DMS153 treated with DMSO at 0.1 percent for 48 hours (cell line): ENCODE results near the gene GAPT.
"Not testable (repeated sequence)": the region's sequence is repeated elsewhere in the genome, so short reads cannot be mapped to it uniquely, and the experiment has no call there.

Experiments used
- DNase-seq: peaks from one replicate; lab custom pipeline; 2025; ENCODE audit not compliant: unreplicated experiment; lab: John Stamatoyannopoulos, UW

The GAPT gene

GRCh38 chr5:58503390-58504046, 12.3 kb downstream of the GAPT start:
- no peak for DNase-seq

DNA sequence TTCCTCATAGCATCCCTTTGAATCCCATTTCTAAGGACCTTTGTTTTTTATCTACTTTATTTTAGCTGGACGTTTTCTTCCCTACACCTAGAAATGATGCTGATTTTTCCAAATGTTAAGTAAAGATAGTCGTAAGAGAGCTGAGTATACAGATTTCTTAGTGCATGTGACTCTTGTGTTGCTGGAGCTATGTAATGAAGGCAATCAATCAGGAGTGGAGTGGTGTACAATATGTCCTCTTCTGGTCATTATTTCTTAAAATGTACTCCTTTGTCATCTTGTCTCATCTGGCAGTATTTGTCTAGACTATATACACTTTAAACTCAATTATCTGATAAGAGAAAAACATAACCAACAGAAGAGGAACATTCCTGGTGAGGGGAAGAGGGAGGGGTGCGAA, 13.5 kb downstream of the GAPT start:
- DNase-seq: no peak

- no peak for DNase-seq
These were observed 14.3 kb downstream of the GAPT start for GRCh38 chr5:58505502-58505901.

- no peak for DNase-seq
These were observed 14.9 kb downstream of the GAPT start for GRCh38 chr5:58505971-58506640.

DNA sequence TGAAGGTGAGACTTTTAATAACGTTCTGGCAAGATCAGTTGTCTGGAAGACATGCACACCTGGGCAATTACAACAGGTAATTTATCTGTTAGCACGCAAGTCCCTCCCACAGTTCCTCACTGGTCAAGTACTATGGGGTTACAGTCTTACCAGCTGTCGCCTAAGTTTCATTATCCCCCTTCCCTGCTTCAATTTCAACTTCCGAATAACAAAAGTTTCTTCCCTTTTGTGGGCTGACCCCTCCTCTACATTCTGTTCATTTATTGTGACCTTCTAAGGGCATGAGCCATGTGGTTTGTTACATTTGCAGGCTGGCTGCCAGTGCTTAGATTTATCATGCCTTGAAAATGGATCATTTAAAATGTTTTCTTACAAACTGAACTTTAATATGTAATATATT, 16.5 kb downstream of the GAPT start:
- DNase-seq: no peak

DNA sequence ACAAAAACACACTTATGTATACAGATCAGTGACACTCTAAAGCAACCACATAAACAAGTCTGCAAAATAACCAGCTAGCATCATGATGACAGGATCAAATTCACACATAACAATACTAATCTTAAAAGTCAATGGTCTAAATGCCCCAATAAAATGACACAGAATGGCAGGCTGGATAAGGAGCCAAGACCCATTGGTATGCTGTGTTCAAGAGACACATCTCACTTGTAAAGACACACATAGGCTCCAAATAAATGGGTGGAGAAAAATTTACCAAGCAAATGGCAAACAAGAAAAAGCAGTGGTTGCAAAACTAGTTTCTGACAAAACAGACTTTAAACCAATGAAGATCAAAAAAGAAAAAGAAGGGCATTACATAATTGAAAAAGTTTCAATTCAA, 26.0 kb downstream of the GAPT start:
- DNase-seq: no peak

GRCh38 chr5:58523956-58524355, 32.7 kb downstream of the GAPT start:
- DNase-seq: no peak

- DNase-seq: no peak
These were observed 33.3 kb downstream of the GAPT start for GRCh38 chr5:58524571-58524970.

DNA sequence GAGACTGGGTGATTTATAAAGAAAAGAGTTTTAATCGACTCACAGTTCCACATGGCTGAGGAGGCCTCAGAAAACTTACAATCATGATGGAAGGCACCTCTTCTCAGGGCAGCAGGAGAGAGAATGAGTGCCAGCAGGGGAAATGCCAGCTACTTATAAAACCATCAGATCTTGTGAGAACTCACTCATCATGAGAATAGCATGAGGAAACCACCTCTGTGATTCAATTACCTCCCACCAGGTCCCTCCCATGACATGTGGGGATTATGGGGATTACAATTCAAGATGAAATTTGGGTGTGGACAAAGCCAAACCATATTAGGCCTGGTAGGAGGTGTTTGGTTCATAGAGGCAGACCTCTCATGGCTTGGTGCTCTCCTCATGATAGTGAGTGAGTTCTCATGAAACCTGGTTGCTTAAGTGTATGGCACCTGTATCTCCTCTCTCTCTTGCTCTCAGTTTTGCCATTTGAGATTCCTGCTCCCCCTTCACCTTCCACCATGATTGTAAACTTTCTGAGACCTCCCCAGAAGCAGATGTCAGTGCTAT, 39.8 kb downstream of the GAPT start:
- no peak for DNase-seq

GRCh38 chr5:58541935-58542334, 50.7 kb downstream of the GAPT start:
- not testable (repeated sequence) for DNase-seq

- no peak for DNase-seq
These were observed 51.5 kb downstream of the GAPT start for GRCh38 chr5:58542709-58543108.

DNA sequence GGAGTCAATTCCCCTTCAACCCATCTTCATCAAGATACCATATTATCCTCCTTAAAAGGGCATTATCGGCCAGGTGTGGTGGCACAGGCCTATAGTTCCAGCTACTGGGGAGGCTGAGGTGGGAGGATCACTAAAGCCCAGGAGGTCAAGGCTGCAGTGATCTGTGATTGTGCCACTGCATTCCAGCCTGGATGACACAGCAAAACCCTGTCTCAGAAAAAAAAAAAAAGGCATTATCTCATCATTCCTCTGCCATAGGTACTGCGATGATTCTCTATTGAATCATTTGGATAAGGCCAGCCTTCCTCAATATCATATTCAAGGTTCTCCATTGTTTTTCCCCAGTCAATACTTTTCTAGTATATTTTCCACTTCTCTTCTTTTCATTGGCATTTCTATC, 52.5 kb downstream of the GAPT start:
- DNase-seq: no peak

GRCh38 chr5:58544195-58544594, 53.0 kb downstream of the GAPT start:
- no peak for DNase-seq

DNA sequence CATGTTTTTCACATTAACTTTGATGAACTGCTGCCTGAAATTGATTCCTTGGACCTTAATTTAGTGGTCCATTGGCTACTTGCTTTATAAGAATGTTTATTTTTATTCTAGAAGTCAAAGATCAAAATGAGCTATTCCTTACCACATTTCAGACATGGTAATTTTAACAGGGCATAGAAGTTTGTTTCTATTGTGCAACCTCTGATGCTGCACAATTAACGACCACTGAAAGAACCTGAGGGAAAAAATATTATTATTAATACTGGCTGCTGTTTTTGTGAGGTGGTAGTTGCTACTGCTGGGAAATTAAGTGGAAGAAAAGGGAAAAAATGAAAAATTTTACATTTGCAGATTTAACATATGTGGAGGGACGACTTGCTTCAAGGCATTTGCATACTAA, 53.7 kb downstream of the GAPT start:
- DNase-seq: no peak

DNA sequence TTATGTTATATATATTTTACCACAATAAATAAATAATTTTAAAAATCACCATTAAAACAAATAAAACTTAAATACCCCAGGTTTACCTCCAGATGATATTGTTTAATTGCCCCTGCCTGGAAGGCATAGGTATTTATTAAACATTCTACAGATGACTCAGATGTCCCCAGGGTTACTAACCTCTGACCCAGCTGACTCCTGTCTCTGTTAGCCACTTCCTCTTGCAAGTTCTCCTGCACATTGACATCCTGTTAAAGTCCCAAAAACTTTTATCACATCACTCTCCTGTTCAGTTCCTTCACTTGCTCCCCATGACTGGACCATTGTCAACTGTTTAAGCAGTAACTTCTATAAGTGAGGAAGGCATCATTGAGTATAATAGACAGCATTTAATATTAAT, 54.7 kb downstream of the GAPT start:
- DNase-seq: no peak
